GM18873 (cell line): Measurements from ENCODE around the gene CUTC.
"Not testable (repeated sequence)": the region's sequence is repeated elsewhere in the genome, so short reads cannot be mapped to it uniquely, and the experiment has no call there.

Experiments used
- ATAC-seq: cut with Tn5 transposase; IDR thresholded peaks from one replicate; pipeline ENCODE4 v1.9.1; 2021; ENCODE audit warnings: mild to moderate bottlenecking, moderate library complexity, moderate number of reproducible peaks; ENCODE audit not compliant: unreplicated experiment, low FRiP score

Gene CUTC

DNA sequence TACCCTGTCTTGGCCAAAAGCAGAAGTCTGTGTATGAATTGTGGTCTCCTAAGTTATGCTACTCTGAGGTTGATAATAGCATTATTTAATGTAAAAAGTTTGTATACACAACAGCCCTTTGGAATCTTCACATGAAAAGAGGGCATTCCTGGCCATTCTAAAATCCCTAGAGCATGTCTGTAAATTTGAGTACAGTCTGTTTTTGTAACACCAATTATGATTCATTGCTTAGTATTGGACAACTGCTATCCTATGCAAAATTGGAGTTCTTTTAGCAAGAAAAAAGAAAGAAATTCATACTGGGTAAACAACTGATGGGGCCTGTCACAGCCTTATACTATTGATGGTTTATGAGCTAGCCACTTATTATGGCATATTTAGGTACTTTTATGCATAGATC, 10.2 kb downstream of the CUTC start:
- no peak for ATAC-seq

DNA sequence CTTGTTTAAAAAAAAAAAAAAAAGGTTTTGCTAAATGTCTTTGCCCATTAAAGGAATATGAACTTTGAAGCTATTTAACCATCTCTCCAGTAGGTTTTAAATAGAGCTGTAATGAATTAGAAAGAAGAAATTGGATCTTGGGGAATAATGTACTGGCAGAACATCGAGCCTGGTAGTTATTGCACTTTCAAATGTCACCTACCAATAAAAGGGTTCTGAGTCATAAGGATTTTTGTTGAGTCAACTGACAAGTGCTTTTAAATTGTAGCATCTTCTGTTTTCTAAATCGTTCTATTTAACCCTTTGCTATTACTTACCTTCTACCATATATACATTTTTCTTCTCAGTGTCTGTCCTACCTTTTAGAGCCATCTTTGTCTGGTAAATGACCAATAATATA, 10.7 kb downstream of the CUTC start:
- ATAC-seq: no peak

DNA sequence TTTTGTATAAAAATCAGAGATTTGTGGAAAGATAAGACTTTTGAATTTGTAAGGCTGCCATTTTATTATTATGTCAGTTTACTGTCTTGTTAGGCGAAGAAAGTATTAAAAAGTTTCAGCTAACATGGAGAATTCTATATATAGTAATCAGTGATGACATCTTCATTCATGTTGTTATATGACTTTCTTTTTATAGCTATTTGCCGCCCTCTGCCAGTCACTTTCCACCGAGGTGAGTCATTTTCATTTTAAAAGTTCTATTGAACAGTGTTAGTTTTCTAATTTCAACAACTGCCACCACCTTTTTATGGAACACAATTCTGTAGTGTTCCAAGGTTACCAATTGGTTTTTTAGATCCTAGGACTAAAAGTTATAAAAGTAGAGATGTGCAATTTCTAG, 11.8 kb downstream of the CUTC start:
- no peak for ATAC-seq

DNA sequence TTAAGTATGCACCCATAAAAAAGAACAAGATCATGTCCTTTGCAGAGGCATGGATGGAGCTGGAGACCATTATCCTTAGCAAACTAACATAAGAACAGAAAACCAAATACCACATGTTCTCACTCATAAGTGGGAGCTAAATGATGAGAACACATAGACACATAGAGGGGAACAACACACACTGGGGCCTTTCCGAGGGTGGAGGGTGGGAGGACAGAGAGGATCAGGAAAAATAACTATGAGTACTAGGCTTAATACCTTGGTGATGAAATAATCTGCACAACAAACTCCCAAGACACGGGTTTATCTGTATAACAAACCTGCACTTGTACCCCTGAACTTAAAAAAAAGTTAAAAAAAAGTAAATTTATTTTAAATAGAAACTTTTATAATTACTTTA, 14.1 kb downstream of the CUTC start:
- ATAC-seq: not testable (repeated sequence)

DNA sequence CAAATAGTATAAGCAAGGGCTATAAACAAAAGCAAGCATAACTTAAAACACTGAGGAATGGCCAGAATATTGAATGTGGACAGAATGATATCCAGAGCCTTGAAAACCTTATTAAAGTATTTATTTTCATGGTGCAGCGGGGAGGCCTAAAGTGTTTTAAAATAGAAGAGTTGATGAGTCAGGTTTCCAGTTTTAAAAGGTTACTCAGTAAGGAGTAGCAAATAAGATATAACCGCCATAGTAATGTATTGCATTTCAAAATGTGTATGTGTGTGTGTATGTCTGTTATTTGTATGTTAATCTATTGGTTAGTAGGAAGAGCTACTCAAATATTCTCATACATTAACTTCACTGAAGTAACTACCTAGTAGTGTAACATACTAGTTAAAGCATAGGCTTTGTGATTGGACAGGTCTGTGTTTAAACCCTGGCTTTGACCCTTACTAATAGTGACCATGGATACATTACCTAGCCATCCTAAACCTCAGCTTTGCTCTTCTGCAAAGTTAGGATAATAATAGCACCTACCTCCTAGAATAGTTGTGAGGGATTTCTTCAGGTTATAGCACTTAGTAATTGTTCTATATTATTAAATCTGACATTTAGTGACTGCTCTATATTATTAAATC, 16.9 kb downstream of the CUTC start:
- no peak for ATAC-seq

DNA sequence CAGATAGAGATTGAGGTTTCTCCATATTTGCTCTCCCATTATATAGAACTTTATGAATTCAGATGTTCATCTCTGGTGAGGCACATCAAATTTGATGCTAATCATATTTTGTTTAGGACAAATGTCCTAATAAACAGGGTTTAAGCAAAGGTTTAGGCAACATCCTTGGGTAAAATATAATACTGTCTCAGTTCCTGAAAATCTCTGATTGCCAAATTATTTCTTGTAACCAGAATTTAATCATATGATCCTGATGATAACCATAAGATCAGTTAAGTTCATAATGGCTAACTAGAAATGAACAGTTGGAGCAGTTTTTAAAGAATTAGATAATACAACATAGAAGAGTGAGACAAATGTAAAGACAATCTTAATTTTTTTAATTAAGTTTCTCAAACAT, 18.6 kb downstream of the CUTC start:
- no peak for ATAC-seq

DNA sequence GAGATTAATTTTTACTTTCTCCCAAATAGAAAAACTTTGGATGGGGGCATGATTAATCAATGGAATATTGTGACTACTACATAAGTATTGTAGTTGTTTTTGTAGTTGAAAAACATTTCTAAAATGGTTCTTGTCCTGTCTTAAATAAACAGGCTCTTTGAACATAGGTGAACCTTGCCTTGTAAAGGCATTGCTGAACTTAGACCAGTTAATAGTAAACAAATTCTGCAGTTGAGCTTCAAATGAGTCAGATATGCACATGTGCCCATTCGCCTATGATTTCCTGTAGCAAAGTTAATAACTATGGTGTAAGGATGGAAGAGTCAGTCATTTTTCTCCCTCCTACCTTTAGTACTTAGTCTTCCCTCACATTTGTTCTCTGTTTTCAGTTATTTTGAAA, 22.6 kb downstream of the CUTC start:
- ATAC-seq: no peak

DNA sequence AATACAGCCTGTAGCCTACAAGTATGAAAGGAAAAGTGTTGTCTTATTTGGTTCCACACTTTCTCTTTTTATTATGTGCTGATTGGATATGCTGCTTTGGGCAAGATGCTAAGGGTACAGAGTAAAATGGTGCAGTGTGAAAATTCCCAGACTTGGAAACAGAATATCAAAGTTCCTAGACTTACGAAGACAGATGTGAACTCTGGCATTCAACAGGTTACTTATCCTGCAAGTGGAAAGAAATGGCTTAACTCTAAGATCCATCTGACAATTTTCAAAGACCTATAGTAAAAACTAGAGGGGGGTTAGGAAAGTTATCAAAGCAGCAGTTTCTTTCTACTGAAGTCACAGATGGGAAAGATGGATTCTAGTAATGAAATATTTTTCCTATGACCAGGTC, 24.1 kb downstream of the CUTC start:
- no peak for ATAC-seq

DNA sequence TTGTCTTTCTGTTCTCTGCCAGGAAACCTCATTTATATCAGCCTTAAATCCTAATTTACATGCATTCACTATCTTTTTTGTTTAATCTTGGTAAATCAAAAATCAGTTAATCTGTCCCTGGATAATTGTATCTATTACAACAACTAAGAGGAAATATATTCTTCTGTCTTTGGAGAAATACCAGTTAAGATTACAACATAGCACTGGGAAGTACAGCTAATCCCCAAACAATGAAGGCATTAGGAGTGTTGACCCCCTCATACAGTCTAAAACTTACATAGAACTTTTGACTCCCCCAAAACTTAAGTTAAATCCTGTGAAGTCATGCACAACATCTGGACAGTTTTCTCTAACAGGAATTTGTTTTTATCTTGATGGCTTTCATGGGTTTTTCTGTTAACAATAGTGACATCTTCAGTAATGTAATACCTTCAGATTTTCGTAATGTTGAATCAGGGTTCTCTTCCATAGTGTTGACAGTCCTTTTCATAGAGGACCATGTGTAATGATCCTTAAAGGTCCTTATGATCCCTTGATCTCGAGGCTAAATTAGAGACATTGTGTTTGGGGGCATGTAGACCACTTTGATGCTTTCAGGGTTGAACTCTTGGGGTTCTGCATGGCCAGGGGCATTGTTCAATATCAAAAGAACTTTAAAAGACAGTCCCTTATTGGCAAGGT, 26.3 kb downstream of the CUTC start:
- ATAC-seq: no peak

DNA sequence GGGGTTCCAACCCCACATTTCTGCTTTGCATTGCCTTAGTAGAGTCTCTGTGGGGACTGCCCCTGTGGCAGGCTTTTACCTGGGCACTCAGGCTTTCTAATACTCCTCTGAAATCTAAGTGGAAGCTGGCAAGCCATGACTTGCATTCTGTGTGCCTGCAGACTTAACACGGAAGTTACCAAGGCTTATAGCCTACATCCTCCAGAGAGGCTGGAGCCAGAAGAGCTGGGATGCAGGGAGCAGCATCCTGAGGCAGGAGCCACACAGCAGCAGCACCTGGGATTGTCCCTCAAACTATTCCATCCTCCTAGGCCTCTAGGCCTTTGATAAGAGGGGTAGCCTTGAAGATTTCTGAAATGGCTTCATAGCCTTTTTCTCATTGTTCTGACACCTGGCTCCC, 28.3 kb downstream of the CUTC start:
- no peak for ATAC-seq

DNA sequence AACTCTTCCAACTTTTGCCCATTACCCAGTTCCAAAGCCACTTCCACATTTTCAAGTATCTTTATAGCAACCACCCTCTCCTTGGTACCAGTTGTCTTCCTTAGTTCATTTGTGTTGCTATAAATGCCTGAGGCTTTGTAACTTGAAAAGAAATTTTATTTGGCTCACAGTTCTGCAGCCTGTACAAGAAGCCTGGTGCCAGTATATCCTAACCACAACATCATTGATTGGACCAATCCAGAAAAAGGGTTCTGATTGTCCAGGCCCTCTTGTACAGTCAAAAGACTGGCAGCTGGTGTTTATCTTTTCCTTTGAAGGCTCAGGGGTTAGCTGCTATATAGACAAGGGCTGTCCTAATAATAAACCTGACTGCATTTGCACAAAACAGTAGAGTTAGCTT, 29.3 kb downstream of the CUTC start:
- no peak for ATAC-seq

DNA sequence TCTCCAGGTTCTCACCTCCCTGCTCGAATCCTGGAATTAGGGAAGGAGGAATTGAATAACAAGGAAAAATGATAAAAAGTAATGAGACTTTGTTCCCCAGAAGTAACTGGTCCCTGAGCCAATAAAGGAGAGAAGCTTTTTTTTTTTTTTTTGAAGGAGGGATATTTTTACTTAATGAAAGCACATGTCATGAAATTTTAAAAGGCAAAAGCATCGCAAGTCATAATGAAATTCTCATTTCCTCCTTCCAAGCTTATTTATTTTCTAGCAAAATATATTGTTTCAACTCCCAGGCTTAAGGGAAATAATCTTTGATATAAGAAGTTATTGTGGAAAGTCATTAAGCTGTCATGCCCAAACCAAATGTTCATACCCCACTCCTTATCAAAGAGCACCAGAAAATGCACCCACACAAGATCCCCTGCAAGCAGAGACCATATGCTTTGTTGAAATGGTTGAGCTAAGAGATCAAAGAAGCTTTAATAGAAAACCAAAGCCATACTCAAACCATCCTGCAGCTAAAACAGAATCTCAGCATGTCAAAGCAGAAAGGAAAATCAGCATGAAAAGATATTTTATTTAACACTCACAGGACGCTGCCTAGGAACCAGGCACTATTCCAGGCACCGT, 33.8 kb downstream of the CUTC start:
- ATAC-seq: no peak

DNA sequence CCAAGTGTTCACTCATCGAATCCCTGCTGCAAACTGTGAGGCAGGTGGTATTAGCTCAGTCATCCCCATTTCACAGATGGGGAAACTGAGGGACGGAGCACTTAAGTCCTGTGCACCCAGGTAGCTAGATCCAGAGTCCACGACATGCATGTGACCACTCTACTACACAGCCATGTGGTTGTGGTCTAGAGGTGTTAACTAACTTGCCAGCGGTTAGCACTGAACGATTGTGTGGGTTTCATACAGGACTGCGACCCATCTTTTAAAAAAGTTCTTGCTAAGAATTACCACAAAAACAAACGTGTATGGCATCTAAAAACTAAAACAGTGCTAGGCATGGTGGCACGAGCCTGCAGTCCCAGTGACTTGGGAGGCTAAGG, 34.3 kb downstream of the CUTC start:
- ATAC-seq: no peak

DNA sequence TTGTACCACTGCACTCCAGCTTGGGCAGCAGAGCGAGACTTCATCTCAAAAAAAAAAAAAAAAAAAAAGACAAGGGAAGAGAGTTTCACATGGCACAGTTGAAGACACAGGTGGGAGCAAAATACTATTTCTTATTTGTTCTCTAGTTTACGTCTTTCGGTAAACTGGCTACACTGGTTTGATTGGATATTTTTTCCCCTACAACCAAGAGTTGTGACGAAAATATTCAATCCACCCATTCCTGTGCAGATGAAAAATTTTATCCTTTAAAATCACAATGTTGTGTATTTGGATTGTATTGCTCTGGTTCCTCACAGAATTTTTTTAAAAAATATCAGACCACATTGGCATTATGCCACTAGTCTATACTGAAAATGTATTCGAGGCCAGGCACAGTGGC, 35.9 kb downstream of the CUTC start:
- ATAC-seq: no peak

DNA sequence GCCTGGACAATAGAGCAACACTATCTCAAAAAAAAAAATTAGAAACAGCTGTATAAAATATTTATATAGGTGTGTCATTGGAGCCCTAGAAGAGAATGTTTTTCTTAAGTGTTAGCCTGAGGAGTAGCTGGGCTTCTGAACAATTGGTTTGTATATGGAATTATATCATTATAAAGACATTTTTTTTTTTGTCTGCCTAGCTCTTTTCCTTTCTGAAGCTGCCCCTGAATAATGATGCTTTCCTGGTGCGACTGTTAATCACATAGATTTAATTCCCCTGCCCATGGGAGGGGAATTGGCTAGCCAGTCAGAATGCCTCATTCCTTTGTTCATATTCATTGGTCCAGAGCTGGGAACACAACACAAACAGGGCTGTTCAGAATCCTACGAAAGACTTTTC, 36.5 kb downstream of the CUTC start:
- ATAC-seq: no peak

DNA sequence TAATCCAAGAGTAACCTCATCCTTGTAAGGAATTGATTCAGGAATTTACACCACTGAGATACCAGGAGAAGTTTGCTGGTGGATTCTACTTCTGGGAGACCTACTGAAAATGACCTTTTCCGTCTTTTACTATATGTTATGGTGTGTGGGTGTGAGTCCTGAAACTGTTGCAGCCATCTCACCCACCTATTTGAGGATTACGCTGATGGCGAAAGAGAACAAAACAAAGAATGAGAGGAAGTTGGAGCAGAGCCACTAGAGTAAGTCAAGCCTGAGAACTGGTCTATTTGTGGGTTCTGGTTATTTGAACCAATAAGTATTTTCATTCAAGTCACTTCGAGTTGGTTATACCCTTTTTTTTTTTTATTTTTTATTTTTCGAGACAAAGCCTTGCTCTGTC, 37.7 kb downstream of the CUTC start:
- ATAC-seq: no peak

DNA sequence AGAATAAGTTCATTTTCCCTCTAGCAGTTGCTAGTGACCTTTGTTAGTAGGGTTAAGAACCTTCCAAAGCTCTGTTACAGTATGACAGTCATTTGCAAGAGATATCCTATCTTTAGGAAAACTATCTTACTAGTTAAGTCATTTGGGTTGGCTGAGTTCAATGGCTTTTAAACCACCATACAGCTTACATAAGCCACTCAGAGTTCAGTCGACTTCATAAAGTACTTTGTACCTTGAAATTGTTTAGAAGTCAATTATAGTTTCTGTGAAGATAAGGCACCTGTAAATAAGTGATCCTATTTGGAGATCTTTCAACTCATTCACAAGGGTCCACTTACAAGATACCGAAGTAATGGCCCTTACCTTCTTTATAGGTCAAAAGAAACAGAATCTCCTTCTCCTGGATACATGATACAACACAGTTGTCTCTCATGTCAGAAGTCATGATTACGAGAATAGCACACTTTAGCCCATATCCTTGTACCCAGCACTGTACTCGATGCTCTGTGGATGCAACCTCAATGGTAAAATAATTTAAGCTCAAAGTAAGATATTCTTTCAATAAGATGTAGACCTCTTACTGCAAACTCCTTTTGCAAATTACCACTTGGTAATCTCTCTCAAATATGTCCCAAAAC, 38.5 kb downstream of the CUTC start:
- ATAC-seq: no peak

DNA sequence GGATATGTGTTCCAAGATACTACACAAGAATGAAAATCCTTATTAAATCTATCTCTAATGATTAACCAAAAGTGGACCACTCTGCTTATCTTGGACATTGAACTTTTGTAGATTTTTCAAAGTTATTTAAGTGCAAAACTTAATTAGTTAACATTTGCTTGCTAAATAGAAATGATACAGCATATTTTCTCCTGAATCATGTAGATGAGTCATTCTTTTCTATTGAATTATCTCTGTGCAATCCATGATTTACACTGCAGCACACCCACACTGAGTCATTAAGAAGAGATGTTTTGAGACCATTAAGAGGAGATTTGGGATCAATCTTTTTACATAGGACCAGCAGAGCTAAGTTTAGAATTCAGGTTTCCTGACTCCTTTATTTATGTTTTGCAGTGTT, 43.8 kb downstream of the CUTC start:
- ATAC-seq: no peak

DNA sequence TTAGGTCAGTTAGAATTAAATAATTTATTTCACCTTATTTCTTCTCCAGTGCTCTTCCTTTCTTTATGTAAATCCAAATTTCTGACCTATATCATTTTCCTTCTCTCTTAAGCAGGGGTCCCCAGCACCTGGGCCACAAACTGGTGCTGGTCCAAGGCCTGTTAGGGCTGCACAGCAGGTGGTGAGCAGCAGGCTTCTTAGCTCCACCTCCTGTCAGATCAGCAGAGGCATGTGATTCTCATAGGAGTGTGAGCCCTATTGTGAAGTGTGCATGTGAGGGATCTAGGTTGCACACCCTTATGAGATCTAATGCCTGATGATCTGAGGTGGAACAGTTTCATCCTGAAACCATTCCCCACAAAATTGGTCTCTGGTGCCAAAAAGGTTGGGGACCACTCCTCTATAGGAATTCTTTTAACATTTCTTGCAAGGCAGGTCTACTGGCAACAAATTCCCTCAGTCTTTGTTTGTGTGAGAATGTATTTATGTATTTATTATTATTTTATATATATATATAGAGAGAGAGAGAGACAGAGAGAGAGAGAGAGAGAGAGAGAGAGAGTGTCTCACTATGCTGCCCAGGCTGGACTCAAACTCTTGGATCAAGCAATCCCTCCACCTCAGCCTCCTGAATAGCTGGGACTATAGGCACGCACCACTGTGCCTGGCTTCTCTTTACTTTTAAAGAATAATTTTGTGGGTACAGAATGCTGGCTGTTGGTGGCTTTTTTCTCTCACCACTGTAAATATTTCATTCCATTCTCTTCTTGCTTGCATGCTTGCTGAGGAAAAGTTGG, 46.1 kb downstream of the CUTC start:
- ATAC-seq: no peak

DNA sequence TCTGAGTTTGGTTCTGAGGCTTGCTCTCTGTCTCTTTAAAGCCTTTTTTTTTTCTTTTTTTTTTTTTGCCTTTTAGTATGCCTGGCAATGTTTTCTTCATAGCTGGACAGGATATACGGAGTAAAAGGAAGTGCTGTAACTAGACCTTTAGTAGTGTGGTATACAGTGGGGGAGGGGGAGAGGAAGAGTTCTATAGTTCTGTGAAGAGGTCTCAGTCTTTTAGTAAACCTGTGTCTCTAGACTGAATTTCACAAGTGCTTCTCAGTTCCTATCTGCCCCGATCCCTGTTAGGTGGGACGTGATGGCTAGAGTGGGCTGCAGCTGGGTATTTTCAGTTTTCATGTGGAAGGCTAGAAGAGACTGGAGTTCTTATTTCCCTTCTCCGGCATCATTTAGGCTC, 47.3 kb downstream of the CUTC start:
- no peak for ATAC-seq
